Mammary epithelial cell (primary cell): ENCODE data around the gene CRISP2.

ENCODE experiments used
- CTCF ChIP-seq, 2 donors: IDR thresholded peaks in 1 of 2; conservative IDR thresholded peaks in 1 of 2; 2 replicates each; pipeline ENCODE4 v1.5.1; 2011 to 2012; ENCODE audit warnings: inconsistent platforms in 2 of 2, low read length in 2 of 2, mild to moderate bottlenecking in 2 of 2, control low read depth in 1 of 2, low read depth in 1 of 2; ENCODE audit not compliant: insufficient read depth in 1 of 2; ENCODE audit errors: extremely low read depth in 1 of 2
- EZH2 ChIP-seq: IDR thresholded peaks from 2 replicates; pipeline ENCODE4 v1.6.1; 2012; ENCODE audit warnings: low read length, inconsistent platforms, borderline replicate concordance

- TF ChIP-seq EZH2 (no peak), CTCF (conservative IDR thresholded peaks at IDR 0.05 in 1 of 2, IDR thresholded peaks at IDR 0.05 in 1 of 2; ENCODE audit: extremely low read depth in 1 of 2, insufficient read depth in 1 of 2, low read depth in 1 of 2, low read length in 2 of 2) (no peak)
Measured at GRCh38 chr6:49732781-49733180, 19.4 kb upstream of the CRISP2 start.
